OCI-LY7 (cell line): Measurements from ENCODE around the gene CFLAR. TPM values are rescaled to one million over a fixed set of nuclear protein-coding genes. Genes with fewer than 3 reads are reported as not detected.

Experiments used
- BruUV-seq: library from RNA; stranded (reverse); fragments of 400-500 nt; replicated peaks from 2 replicates; lab custom pipeline; 2021; lab: Mats Ljungman, UMichigan
- CTCF ChIA-PET: fragments of 300-600 bp; sonication (Branson Sonifier 250); formaldehyde crosslinking; loops from one replicate; lab custom pipeline; 2022; ENCODE audit warnings: antibody characterized with exemption; ENCODE audit not compliant: unreplicated experiment; lab: Charles Lee
- POLR2A ChIA-PET: fragments of 300-600 bp; sonication (Branson Sonifier 250); formaldehyde crosslinking; loops from one replicate; lab custom pipeline; 2022; ENCODE audit warnings: antibody characterized with exemption; lab: Charles Lee
- DNase-seq: peaks from one replicate; pipeline ENCODE4 v3.0.0-alpha.2; 2015; ENCODE audit warnings: low spot score
- H2AFZ ChIP-seq: fragments of 200-600 bp; sonication (generic), shearing (Covaris generic); 2 replicates; pipeline ENCODE4 v1.6.1; 2014; ENCODE audit warnings: mild to moderate bottlenecking, antibody characterized with exemption, low read length, moderate library complexity
- H3K27ac ChIP-seq: fragments of 200-600 bp; sonication (generic); 2 replicates; pipeline ENCODE4 v1.5.1; 2014; ENCODE audit warnings: mixed run types, low read depth, mild to moderate bottlenecking, moderate library complexity, low read length, inconsistent platforms; ENCODE audit not compliant: poor library complexity, severe bottlenecking
- H3K36me3 ChIP-seq: fragments of 200-600 bp; sonication (generic); 2 replicates; pipeline ENCODE4 v1.6.1; 2014; ENCODE audit warnings: mild to moderate bottlenecking, antibody characterized with exemption, low read length, moderate library complexity, mixed read lengths; ENCODE audit not compliant: insufficient read depth
- H3K4me1 ChIP-seq: fragments of 200-600 bp; sonication (generic); 2 replicates; pipeline ENCODE4 v1.5.1; 2014; ENCODE audit warnings: mild to moderate bottlenecking, low read length; ENCODE audit not compliant: insufficient read depth, poor library complexity, severe bottlenecking
- H3K4me2 ChIP-seq: fragments of 200-600 bp; sonication (generic); 2 replicates; pipeline ENCODE4 v1.6.1; 2014; ENCODE audit warnings: mild to moderate bottlenecking, low read length
- H3K4me3 ChIP-seq: fragments of 200-600 bp; sonication (generic); 2 replicates; pipeline ENCODE4 v1.5.1; 2014; ENCODE audit warnings: mild to moderate bottlenecking, low read depth, low read length; ENCODE audit not compliant: poor library complexity, severe bottlenecking
- H3K79me2 ChIP-seq: fragments of 200-600 bp; sonication (generic); 2 replicates; pipeline ENCODE4 v1.6.1; 2016; ENCODE audit warnings: low read depth, mild to moderate bottlenecking, low read length, moderate library complexity, mixed read lengths; ENCODE audit not compliant: insufficient read depth
- H3K9me2 ChIP-seq: fragments of 200-600 bp; sonication (generic); 2 replicates; pipeline ENCODE4 v1.6.1; 2016; ENCODE audit warnings: mild to moderate bottlenecking, low read length, mixed read lengths; ENCODE audit not compliant: insufficient read depth
- H3K9me3 ChIP-seq: fragments of 200-600 bp; sonication (generic); 2 replicates; pipeline ENCODE4 v1.6.1; 2014; ENCODE audit warnings: mild to moderate bottlenecking, mixed run types, low read length, mixed read lengths
- H4K20me1 ChIP-seq: fragments of 200-600 bp; sonication (generic); 2 replicates; pipeline ENCODE4 v1.6.1; 2014; ENCODE audit warnings: mild to moderate bottlenecking, antibody characterized with exemption, low read length, moderate library complexity, mixed read lengths; ENCODE audit not compliant: insufficient read depth
- EZH2phosphoT487 ChIP-seq: fragments of 200-600 bp; sonication (generic); IDR thresholded peaks from 2 replicates; pipeline ENCODE4 v1.6.1; 2018; ENCODE audit warnings: low read depth, borderline replicate concordance, mild to moderate bottlenecking, mixed run types, antibody characterized with exemption, low read length, moderate library complexity, mixed read lengths
- intact Hi-C: fragments of 100-400 bp; cut with micrococcal nuclease; formaldehyde crosslinking; loops from one replicate; pipeline ENCODE4 v1.10.0; 2022; ENCODE audit not compliant: unreplicated experiment
- total RNA-seq, 2 experiments: library from RNA; depleted of rRNA in 1 of 2; stranded (reverse); fragments of >200 nt in 1 of 2; shearing (Covaris generic) in 1 of 2; gene quantifications; 2 replicates each; pipeline ENCODE4 v1.2.3, GENCODE V29; 2014 to 2022
- TF ChIP-seq, protein P1 (sequence below): fragments of 200-600 bp; sonication (generic); conservative IDR thresholded peaks from 2 replicates; pipeline ENCODE4 v1.5.1; 2014; ENCODE audit warnings: mild to moderate bottlenecking, antibody characterized with exemption, low read length, moderate library complexity, mixed read lengths

The CFLAR gene
- total RNA-seq, 2 experiments from 2014 or later = 42.8 to 82.5 TPM

DNA sequence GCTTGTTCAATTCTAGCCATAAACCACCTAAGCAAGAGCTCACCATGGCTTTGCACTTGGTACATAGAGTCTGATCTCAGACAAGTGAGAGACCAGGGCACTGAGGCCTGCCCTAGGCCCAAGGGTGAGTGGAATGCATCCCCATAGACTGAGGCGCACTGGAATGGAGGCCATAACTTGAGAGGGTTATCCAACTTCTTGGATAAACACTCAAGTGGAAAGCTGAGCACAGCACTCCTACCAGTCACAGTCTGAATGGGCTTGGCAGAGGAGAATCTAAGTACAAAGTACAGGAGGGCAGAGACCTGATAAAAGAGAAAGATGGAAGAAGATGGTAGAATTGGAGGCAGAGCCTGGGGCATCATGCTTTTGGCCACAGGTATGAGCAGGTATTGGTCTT is 36.6 kb downstream of the CFLAR start:
- no peak overlapping the region for H3K4me3 ChIP-seq
- no peak overlapping the region for H2AFZ ChIP-seq
- H3K4me2 ChIP-seq = no peak overlapping the region
- ChIA-PET POLR2A (no interaction called here), CTCF (no interaction called here)
- no peaks in the 10 kb centered on the region for H4K20me1 ChIP-seq
- no peaks in the 10 kb centered on the region for H3K79me2 ChIP-seq
- no peaks in the 10 kb centered on the region for H3K9me3 ChIP-seq
- no peak overlapping the region for H3K27ac ChIP-seq
- intact Hi-C loops = no loop called here
- BruUV-seq = no TSS peak
- peaks cover 31% of the 10 kb centered on the region for H3K36me3 ChIP-seq
- no peak for TF ChIP-seq EZH2phosphoT487
- TF ChIP-seq, protein P1, sequence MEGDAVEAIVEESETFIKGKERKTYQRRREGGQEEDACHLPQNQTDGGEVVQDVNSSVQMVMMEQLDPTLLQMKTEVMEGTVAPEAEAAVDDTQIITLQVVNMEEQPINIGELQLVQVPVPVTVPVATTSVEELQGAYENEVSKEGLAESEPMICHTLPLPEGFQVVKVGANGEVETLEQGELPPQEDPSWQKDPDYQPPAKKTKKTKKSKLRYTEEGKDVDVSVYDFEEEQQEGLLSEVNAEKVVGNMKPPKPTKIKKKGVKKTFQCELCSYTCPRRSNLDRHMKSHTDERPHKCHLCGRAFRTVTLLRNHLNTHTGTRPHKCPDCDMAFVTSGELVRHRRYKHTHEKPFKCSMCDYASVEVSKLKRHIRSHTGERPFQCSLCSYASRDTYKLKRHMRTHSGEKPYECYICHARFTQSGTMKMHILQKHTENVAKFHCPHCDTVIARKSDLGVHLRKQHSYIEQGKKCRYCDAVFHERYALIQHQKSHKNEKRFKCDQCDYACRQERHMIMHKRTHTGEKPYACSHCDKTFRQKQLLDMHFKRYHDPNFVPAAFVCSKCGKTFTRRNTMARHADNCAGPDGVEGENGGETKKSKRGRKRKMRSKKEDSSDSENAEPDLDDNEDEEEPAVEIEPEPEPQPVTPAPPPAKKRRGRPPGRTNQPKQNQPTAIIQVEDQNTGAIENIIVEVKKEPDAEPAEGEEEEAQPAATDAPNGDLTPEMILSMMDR = no peak
- H3K4me1 ChIP-seq = peaks cover 17% of the 10 kb centered on the region
- H3K9me2 ChIP-seq = no peaks in the 10 kb centered on the region
- no peak for DNase-seq

DNA sequence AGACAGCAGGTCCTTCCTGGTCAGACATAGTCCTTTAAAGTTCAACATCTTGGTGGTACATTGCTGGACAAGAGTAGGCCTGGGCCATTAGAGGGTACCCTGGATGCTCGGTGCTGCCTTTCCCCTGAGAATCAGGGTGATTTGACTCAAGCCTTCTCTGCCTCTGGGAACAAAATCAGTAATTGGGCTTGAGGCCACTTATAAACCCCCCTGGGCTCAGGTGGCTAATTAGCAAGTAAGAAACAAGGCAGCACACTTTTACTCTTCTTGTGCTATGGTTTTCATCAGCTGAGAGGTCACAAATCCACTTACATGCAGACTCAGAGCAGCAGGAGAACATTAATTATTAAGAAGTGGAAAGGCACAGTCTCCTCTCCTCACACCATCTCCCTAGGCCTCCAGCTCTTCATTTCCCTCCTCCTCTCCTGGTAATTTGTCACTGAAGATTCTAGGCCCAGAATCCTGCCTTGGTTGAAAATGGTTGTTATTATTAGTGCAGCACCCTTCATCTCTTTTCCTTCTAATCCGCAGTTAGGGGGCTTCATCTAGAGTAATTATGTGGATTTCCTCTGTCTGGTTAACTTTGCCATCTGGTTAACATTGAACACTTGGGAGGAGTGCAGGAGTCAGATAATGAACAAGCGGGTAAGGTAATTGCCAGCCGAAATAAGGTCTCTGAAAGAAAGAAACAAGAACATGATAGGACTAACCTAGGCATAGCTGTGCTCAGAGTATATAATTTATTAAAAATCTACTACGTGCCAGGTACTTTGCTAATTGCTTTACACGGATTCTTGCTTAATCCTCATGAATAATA is 37.2 kb downstream of the CFLAR start:
- no peak overlapping the region for H3K4me3 ChIP-seq
- H3K9me3 ChIP-seq = no peaks in the 10 kb centered on the region
- H3K9me2 ChIP-seq = no peaks in the 10 kb centered on the region
- POLR2A ChIA-PET = interaction anchor here (0.7 to 1.2 kb wide), 3 partner anchors 32 to 596 kb away, joined by 3 to 6 read pairs (median 5); no protein-coding TSS in a partner anchor
- no peak overlapping the region for H2AFZ ChIP-seq
- no TSS peak for BruUV-seq
- peaks cover 31% of the 10 kb centered on the region for H3K36me3 ChIP-seq
- no peak for DNase-seq
- CTCF ChIA-PET = no interaction called here
- no peak overlapping the region for H3K27ac ChIP-seq
- H3K4me1 ChIP-seq = peaks cover 24% of the 10 kb centered on the region
- TF ChIP-seq, protein P1 = no peak
- no peak for TF ChIP-seq EZH2phosphoT487
- no peaks in the 10 kb centered on the region for H4K20me1 ChIP-seq
- intact Hi-C loops = no loop called here
- H3K79me2 ChIP-seq = no peaks in the 10 kb centered on the region
- H3K4me2 ChIP-seq = no peak overlapping the region
